ENCODE measurements around the gene HPDL.
"Not testable (repeated sequence)": the region's sequence is repeated elsewhere in the genome, so short reads cannot be mapped to it uniquely, and the experiment has no call there.

Gene HPDL

GRCh38 chr1:45359882-45360513 is 33.3 kb downstream of the HPDL start:
- Histone ChIP-seq H3K9ac (ENCODE audit: low read length) (no peak overlapping the region), H3K4me3 (ENCODE audit: low read length) (no peak overlapping the region)

GRCh38 chr1:45360981-45361380 is 34.3 kb downstream of the HPDL start:
- H3K9me3 ChIP-seq (ENCODE audit: control insufficient read depth, low read depth, low read length); H3K36me3 ChIP-seq (ENCODE audit: control insufficient read depth, low read depth, low read length); H3K4me3 ChIP-seq (ENCODE audit: low read length); H3K27me3 ChIP-seq (ENCODE audit: control insufficient read depth, insufficient read depth, low read length); H3K9ac ChIP-seq (ENCODE audit: low read length); H3K27ac ChIP-seq (ENCODE audit: low read length): not testable (repeated sequence)
- peaks cover 11% of the 10 kb centered on the region for H3K4me1 ChIP-seq (ENCODE audit: control insufficient read depth, low read depth, low read length)

More at GRCh38 chr1:45359882-45360513, 33.3 kb downstream of the HPDL start:
- no peaks in the 10 kb centered on the region for H3K9me3 ChIP-seq (ENCODE audit: control insufficient read depth, low read depth, low read length)
- H3K27ac ChIP-seq (ENCODE audit: low read length) = no peak overlapping the region
- H3K27me3 ChIP-seq (ENCODE audit: control insufficient read depth, insufficient read depth, low read length) = no peaks in the 10 kb centered on the region
- H3K36me3 ChIP-seq (ENCODE audit: control insufficient read depth, low read depth, low read length) = no peaks in the 10 kb centered on the region
- peaks cover 11% of the 10 kb centered on the region for H3K4me1 ChIP-seq (ENCODE audit: control insufficient read depth, low read depth, low read length)

GRCh38 chr1:45364294-45364693 is 37.6 kb downstream of the HPDL start:
- no peak overlapping the region for H3K27ac ChIP-seq (ENCODE audit: low read length)

GRCh38 chr1:45365051-45365450 is 38.4 kb downstream of the HPDL start:
- peaks cover 9% of the 10 kb centered on the region for H3K4me1 ChIP-seq (ENCODE audit: control insufficient read depth, low read depth, low read length)
- H3K4me3 ChIP-seq (ENCODE audit: low read length) = no peak overlapping the region
- no peak overlapping the region for H3K9ac ChIP-seq (ENCODE audit: low read length)
- H3K36me3 ChIP-seq (ENCODE audit: control insufficient read depth, low read depth, low read length) = no peaks in the 10 kb centered on the region
- no peaks in the 10 kb centered on the region for H3K27me3 ChIP-seq (ENCODE audit: control insufficient read depth, insufficient read depth, low read length)
- H3K9me3 ChIP-seq (ENCODE audit: control insufficient read depth, low read depth, low read length) = no peaks in the 10 kb centered on the region
- H3K27ac ChIP-seq (ENCODE audit: low read length) = no peak overlapping the region

More at GRCh38 chr1:45364294-45364693, 37.6 kb downstream of the HPDL start:
- Histone ChIP-seq H3K9me3 (ENCODE audit: control insufficient read depth, low read depth, low read length) (no peaks in the 10 kb centered on the region), H3K9ac (ENCODE audit: low read length) (no peak overlapping the region), H3K36me3 (ENCODE audit: control insufficient read depth, low read depth, low read length) (no peaks in the 10 kb centered on the region), H3K27me3 (ENCODE audit: control insufficient read depth, insufficient read depth, low read length) (no peaks in the 10 kb centered on the region), H3K4me1 (ENCODE audit: control insufficient read depth, low read depth, low read length) (peaks cover 11% of the 10 kb centered on the region), H3K4me3 (ENCODE audit: low read length) (no peak overlapping the region)

GRCh38 chr1:45370575-45370974 is 43.9 kb downstream of the HPDL start:
- Histone ChIP-seq H3K27ac (ENCODE audit: low read length) (no peak overlapping the region), H3K9ac (ENCODE audit: low read length) (no peak overlapping the region), H3K4me3 (ENCODE audit: low read length) (no peak overlapping the region), H3K4me1 (ENCODE audit: control insufficient read depth, low read depth, low read length) (no peaks in the 10 kb centered on the region), H3K36me3 (ENCODE audit: control insufficient read depth, low read depth, low read length) (no peaks in the 10 kb centered on the region), H3K27me3 (ENCODE audit: control insufficient read depth, insufficient read depth, low read length) (no peaks in the 10 kb centered on the region), H3K9me3 (ENCODE audit: control insufficient read depth, low read depth, low read length) (no peaks in the 10 kb centered on the region)

- no peak overlapping the region for H3K9ac ChIP-seq (ENCODE audit: low read length)
- H3K4me3 ChIP-seq (ENCODE audit: low read length) = no peak overlapping the region
- no peaks in the 10 kb centered on the region for H3K36me3 ChIP-seq (ENCODE audit: control insufficient read depth, low read depth, low read length)
- no peaks in the 10 kb centered on the region for H3K27me3 ChIP-seq (ENCODE audit: control insufficient read depth, insufficient read depth, low read length)
- H3K9me3 ChIP-seq (ENCODE audit: control insufficient read depth, low read depth, low read length) = no peaks in the 10 kb centered on the region
- H3K4me1 ChIP-seq (ENCODE audit: control insufficient read depth, low read depth, low read length) = no peaks in the 10 kb centered on the region
- no peak overlapping the region for H3K27ac ChIP-seq (ENCODE audit: low read length)
Measured at GRCh38 chr1:45373573-45373972, 46.9 kb downstream of the HPDL start.

- Histone ChIP-seq H3K36me3 (ENCODE audit: control insufficient read depth, low read depth, low read length) (no peaks in the 10 kb centered on the region), H3K27ac (ENCODE audit: low read length) (no peak overlapping the region), H3K9me3 (ENCODE audit: control insufficient read depth, low read depth, low read length) (no peaks in the 10 kb centered on the region), H3K4me3 (ENCODE audit: low read length) (no peak overlapping the region), H3K27me3 (ENCODE audit: control insufficient read depth, insufficient read depth, low read length) (no peaks in the 10 kb centered on the region), H3K9ac (ENCODE audit: low read length) (no peak overlapping the region), H3K4me1 (ENCODE audit: control insufficient read depth, low read depth, low read length) (no peaks in the 10 kb centered on the region)
Measured at GRCh38 chr1:45375104-45376090, 48.7 kb downstream of the HPDL start.

- Histone ChIP-seq H3K36me3 (ENCODE audit: control insufficient read depth, low read depth, low read length) (no peaks in the 10 kb centered on the region), H3K4me3 (ENCODE audit: low read length) (no peak overlapping the region), H3K4me1 (ENCODE audit: control insufficient read depth, low read depth, low read length) (no peaks in the 10 kb centered on the region), H3K9ac (ENCODE audit: low read length) (no peak overlapping the region), H3K27ac (ENCODE audit: low read length) (no peak overlapping the region), H3K9me3 (ENCODE audit: control insufficient read depth, low read depth, low read length) (no peaks in the 10 kb centered on the region), H3K27me3 (ENCODE audit: control insufficient read depth, insufficient read depth, low read length) (no peaks in the 10 kb centered on the region)
Measured at GRCh38 chr1:45378184-45378583, 51.5 kb downstream of the HPDL start.
